Neural progenitor cell (in vitro differentiated cells): Measurements from ENCODE around the gene FAM131C.

Experiments
- EZH2 ChIP-seq: fragments of 200-600 bp; sonication (generic); IDR thresholded peaks from 2 replicates; pipeline ENCODE4 v1.6.1; 2017; ENCODE audit warnings: antibody characterized with exemption, mild to moderate bottlenecking, moderate library complexity
- EZH2phosphoT487 ChIP-seq: fragments of 200-600 bp; sonication (generic); IDR thresholded peaks from 2 replicates; pipeline ENCODE4 v1.6.1; 2017; ENCODE audit warnings: antibody characterized with exemption
- TF ChIP-seq, protein P1 (sequence below): fragments of 200-600 bp; sonication (generic); IDR thresholded peaks from 2 replicates; pipeline ENCODE4 v1.5.1; 2017; ENCODE audit warnings: antibody characterized with exemption, mild to moderate bottlenecking

DNA sequence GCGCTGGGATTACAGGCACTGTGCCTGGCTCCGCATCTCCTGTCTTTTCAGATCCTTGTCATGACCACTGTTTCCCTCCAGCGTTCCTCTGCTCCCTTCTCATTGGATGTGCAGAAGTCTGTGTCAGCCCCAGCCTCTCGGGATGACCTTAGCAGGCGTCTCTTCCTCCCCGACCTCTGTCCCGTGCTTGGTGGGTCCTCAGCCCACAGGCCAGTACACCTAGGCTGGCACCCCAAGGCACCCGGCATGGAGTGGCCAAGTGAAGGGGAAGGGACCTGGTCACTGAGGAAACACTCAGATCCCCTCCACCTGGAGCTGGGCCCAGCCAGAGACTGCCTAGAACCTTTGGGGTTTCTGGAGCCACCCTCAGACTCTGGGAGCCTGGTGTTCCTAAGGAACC lies 32.3 kb downstream of the FAM131C start:
- TF ChIP-seq, protein P1, sequence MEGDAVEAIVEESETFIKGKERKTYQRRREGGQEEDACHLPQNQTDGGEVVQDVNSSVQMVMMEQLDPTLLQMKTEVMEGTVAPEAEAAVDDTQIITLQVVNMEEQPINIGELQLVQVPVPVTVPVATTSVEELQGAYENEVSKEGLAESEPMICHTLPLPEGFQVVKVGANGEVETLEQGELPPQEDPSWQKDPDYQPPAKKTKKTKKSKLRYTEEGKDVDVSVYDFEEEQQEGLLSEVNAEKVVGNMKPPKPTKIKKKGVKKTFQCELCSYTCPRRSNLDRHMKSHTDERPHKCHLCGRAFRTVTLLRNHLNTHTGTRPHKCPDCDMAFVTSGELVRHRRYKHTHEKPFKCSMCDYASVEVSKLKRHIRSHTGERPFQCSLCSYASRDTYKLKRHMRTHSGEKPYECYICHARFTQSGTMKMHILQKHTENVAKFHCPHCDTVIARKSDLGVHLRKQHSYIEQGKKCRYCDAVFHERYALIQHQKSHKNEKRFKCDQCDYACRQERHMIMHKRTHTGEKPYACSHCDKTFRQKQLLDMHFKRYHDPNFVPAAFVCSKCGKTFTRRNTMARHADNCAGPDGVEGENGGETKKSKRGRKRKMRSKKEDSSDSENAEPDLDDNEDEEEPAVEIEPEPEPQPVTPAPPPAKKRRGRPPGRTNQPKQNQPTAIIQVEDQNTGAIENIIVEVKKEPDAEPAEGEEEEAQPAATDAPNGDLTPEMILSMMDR: no peak
- TF ChIP-seq EZH2 (no peak), EZH2phosphoT487 (no peak)
